Measurements from ENCODE around the gene STK25. TPM values are rescaled to one million over a fixed set of nuclear protein-coding genes. Genes with fewer than 3 reads are reported as not detected.

STK25 gene
- polyA plus RNA-seq, 5 donors: 170 to 209 (median 197) TPM

GRCh38 chr2:241495172-241496002 is 13.0 kb downstream of the STK25 start:
- no peak for DNase-seq

- no peak for DNase-seq
These were observed 14.0 kb downstream of the STK25 start for GRCh38 chr2:241494311-241494908.

GRCh38 chr2:241493092-241493491 is 15.3 kb downstream of the STK25 start:
- DNase-seq: no peak

GRCh38 chr2:241492174-241492565 is 16.2 kb downstream of the STK25 start:
- no peak for DNase-seq

- DNase-seq: no peak
These were observed 16.7 kb downstream of the STK25 start for GRCh38 chr2:241491549-241492173.

- DNase-seq: no peak
These were observed 17.4 kb downstream of the STK25 start for GRCh38 chr2:241490825-241491506.

GRCh38 chr2:241489733-241490680 is 18.4 kb downstream of the STK25 start:
- DNase-seq: no peak

GRCh38 chr2:241489088-241489487 is 19.3 kb downstream of the STK25 start:
- no peak for DNase-seq

- no peak for DNase-seq
These were observed 23.0 kb downstream of the STK25 start for GRCh38 chr2:241485172-241485911.

- DNase-seq: no peak
These were observed 25.1 kb downstream of the STK25 start for GRCh38 chr2:241483305-241483704.

GRCh38 chr2:241482126-241482955 is 26.0 kb downstream of the STK25 start:
- no peak for DNase-seq

- no peak for DNase-seq
These were observed 26.7 kb downstream of the STK25 start for GRCh38 chr2:241481687-241482086.

- no peak for DNase-seq
These were observed 29.1 kb downstream of the STK25 start for GRCh38 chr2:241479026-241479898.

- DNase-seq: no peak
These were observed 30.2 kb downstream of the STK25 start for GRCh38 chr2:241478166-241478565.

GRCh38 chr2:241475267-241475666 is 33.1 kb downstream of the STK25 start:
- DNase-seq: no peak

GRCh38 chr2:241473399-241473798 is 35.0 kb downstream of the STK25 start:
- no peak for DNase-seq

- DNase-seq: no peak
These were observed 38.6 kb downstream of the STK25 start for GRCh38 chr2:241469746-241470145.

- DNase-seq: no peak
These were observed 40.0 kb downstream of the STK25 start for GRCh38 chr2:241468476-241468781.

All from right lung (tissue), 5 donors.